GM18519 (cell line): ENCODE results near the gene CFAP54.
"Not testable (repeated sequence)": the region's sequence is repeated elsewhere in the genome, so short reads cannot be mapped to it uniquely, and the experiment has no call there.

Experiments
- ATAC-seq: cut with Tn5 transposase; IDR thresholded peaks from one replicate; pipeline ENCODE4 v1.9.1; 2021; ENCODE audit warnings: mild to moderate bottlenecking, moderate library complexity; ENCODE audit not compliant: unreplicated experiment, low FRiP score

The CFAP54 gene

DNA sequence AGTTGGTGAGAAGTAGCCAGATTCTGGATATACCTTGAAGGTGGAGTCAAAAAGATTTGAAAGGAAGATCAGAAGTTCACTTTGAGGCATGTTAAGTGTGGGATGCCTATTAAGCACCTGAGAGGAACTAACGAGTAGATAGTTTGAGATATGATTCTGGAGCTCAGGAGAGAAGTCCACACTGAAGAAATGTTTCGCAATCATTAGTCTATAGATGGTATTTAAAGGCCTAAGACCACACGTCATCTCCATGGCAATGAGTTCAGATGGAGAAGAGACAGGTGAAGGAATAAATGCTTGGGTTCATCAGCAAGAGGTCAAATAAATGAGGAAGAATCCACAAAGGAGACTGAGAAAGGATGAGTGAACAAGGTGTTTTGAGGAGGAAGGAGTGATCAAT is 224.8 kb downstream of the CFAP54 start:
- ATAC-seq, result no peak

DNA sequence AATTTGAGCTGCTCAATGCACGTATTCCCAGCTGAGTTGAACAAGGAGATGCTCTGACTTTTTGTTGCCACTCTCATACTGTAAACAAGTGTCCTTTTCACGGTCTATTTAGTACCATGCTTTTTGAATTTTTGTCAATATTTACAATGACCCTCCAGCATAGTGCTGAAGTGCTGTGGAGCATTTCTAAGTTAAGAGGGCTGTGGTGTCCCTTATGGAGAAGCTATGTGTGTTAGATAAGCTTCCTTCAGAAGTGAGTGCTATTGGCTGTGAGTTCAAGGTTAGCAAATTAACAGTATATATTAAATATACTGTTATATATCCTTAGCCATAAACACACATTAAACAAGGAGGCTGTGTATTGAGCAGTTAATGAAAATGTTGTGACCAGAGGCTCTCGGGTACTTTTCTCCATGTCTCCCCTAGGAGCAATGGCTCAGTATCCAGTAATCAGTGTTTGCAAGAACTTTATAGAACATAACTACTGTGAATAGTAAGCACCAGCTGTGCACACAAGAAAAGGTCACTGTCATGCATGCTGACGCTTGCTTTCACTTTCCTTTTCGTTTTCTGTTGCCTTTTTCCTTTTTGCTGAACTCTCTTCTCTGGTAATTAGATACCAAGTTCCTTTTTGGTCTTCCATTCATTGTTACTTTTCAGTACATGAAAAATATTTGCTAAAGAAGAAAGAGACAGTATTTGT is 230.4 kb downstream of the CFAP54 start:
- peak; percentile 92 for ATAC-seq

DNA sequence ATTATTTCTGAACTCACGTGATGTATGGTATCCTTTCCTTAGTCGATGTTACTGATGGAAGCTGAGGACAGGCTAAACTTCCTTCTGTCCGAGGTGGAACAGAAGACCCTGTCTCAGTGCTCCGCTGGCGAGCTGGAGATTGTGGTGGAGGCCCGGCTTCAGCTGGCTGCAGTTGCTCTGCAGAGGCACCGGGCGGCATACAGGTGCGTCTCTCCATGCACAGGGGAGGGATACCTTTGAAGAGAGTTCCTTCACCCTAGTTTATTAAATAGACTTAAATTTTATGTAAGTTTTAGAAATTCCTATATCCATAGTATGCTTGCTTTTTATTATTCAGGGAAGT is 231.0 kb downstream of the CFAP54 start:
- peak; percentile 48 for ATAC-seq

DNA sequence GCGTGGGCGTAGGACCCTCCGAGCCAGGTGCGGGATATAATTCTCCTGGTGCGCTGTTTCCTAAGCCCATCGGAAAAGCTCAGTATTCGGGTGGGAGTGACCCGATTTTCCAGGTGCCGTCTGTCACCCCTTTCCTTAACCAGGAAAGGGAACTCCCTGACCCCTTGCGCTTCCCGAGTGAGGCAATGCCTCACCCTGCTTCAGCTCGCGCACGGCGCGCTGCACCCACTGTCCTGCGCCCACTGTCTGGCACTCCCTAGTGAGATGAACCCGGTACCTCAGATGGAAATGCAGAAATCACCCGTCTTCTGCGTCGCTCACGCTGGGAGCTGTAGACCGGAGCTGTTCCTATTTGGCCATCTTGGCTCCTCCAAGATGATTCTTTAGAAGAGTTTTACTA is 240.1 kb downstream of the CFAP54 start:
- ATAC-seq, result not testable (repeated sequence)

DNA sequence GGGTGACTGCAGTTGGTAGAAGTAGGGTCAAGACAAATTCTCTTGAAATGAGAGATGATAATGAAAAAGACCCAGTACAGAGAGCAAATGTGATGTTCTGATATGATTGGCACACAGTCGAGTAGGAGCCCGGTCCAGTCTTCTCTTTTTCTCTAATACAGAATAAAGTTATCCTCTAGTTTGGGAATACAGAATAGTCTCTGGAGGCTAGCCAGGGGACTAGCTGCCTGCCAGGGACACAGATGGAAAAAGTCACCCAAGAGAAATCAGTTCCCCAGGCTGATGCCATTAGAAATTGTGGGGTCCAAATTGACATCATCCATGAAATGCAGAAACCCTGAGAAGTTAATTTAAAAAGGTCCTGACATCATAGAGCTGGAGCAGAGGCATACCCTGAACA is 240.5 kb downstream of the CFAP54 start:
- ATAC-seq, result no peak

DNA sequence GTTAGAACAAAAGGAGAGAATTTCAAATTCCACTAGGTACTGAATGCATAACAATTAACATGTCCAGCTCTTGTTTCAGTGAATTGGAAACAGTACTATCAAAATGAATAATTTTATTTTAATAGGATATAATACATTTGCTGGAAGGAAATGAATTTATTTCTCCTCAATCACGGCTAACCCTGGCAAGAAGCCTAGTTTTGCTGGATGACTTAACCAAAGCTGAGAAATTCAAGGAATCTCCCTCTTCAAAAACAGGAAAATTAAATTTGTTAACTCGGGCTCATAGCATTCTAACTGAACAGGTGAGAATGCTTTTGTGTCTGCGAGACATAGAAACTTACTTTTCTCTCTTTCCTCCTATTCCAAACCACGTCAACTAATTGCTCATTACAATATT is 254.2 kb downstream of the CFAP54 start:
- ATAC-seq, result no peak

DNA sequence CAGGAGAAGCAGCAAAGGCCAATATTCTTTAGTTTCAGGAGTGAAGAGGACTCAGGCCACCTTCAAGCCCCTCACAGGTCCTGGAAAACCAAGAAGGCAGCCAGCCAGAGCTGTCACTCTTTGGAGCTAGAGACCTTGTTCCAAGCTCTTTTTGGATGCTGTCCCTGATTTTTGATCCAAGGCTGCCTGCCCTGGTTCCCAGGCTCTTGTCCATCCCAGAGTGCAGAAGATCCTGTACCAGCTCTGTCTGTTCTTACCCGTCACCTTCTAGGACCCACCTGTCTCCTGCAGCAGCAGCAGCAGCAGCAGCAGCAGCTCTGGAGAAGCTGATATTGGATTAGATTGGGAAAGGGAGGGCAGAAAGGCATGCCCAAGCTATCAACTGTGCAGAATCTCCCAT is 260.6 kb downstream of the CFAP54 start:
- no peak for ATAC-seq

DNA sequence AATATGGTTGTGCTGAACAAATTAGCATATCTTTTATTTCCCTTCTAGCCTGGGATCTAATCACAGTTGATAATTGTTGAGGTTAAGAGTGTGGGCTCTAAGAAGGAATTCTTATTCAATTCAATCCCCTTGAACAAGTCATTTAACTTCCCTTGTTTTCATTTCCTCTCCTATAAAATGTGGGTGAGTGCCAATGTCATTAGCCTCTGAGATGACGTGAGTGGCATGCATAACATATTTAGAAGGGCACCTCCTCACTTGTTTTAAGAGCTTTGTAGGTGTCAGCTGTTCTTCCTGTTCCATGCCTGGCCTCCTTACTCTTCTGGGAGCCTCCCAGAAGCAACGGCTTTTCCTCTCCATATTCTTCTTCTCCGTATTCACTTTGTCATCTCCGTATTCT is 262.2 kb downstream of the CFAP54 start:
- ATAC-seq, result no peak

DNA sequence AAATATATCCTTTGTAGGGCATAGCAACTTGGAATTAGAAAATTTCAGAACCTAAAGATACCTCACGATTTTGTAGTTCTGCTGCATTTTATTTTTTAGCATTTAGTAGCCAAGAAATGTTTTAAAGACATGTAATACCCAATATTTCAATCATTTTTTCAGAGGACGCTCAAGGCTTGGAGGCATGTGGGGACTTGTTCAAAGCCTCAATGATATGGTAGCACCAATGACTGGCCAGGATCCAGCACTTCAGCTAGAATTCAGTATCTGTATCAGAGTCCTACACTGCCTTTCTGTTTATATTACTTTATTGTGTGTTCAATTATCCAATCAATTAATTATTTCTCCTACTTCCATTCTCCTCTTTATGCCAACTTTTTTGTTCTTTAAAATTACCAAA is 262.8 kb downstream of the CFAP54 start:
- ATAC-seq, result no peak

DNA sequence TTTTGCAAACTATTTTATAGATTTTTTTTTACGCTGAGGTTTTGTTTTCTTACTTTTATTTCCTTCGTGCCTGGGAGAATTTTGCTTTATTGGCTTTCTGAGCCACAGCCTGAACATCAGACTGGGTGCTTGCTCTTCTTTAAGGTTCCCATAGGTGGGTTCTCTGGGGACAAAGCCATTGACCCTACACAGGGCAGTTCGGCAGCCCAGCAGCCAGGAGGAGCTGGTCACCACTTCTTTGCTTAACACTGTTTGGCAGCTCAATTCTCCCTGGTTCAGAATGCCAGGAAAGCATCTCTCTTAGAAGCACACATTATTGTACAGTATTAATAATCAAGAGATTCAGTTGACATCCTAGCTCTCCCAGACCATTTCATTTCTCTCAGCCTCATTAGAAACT is 276.9 kb downstream of the CFAP54 start:
- no peak for ATAC-seq

DNA sequence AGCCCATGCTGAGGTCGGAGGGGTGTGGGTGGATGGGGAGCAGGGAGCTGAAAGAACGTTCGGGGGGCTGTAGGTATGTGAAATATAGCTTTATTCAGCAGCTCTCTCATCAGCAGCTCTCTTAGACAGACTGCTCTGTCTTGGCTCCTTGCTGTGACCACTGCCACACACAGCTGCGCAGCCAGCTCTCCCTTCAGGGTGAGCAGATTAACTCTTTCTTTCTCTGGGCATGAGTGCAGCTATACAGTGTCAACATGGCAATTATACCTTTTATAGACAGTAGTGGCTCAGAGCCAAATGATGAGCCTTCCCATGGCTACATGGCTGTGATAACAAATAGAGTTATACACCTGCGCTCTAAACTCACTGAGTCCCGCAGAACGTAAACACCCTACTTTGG is 280.0 kb downstream of the CFAP54 start:
- no peak for ATAC-seq

DNA sequence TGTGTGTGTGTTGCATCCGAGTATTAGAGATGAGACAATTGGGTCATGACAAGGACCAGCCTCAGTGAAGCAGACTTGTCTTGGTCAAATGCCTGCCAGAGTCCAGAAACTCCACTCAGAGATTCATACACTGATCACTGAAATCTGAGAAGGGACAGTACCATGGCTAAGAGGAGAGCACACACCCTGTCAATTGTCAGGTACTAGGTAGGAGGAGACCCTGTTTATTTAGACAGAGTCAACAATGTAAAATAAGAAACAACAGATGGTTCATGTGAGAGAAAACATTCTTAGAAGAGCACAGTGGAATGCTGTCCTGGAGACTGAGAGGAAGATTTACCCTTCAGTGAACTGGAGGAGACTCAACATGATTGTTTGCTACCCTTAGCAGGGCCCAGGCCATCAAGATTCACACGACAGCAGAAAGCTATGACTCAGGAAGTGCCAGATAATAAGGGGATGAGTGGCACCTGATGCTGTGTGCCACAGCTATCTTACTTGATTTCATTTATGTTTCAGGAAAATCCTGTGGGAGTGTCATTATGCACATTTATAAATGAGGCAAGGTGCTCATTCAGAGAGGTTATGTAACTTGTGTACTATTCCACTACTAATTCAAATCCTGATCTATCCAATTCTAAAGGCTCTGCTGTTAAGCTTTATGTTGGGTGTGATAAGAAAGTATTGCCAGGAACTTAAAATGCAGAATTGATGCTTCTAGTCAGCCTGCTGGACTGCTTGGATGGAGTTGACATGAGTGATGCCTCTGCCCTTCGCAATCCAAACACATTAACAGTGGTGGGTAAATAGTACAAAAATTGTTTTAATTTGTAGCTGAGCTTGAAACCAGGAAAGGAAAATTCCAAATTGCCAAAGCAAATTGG is 281.1 kb downstream of the CFAP54 start:
- ATAC-seq, result no peak

DNA sequence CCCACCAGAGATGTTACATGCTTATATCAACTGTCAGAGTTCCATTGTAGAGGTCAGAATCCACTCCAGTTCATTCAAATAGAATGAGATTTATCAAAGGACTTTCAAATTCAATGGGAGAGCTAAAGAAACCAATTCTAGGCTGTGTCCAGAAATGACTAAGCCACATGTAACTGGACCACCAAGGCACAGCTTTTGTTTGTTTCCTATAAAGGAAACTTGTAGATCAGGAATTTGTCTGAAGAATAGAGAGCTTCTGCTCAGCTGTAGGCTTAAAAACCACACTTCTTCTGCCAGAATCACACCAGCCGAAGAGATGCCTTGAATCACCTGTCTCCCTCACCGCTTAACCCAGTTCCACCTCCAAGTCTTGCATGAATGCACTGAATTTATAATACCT is 283.7 kb downstream of the CFAP54 start:
- ATAC-seq, result no peak

DNA sequence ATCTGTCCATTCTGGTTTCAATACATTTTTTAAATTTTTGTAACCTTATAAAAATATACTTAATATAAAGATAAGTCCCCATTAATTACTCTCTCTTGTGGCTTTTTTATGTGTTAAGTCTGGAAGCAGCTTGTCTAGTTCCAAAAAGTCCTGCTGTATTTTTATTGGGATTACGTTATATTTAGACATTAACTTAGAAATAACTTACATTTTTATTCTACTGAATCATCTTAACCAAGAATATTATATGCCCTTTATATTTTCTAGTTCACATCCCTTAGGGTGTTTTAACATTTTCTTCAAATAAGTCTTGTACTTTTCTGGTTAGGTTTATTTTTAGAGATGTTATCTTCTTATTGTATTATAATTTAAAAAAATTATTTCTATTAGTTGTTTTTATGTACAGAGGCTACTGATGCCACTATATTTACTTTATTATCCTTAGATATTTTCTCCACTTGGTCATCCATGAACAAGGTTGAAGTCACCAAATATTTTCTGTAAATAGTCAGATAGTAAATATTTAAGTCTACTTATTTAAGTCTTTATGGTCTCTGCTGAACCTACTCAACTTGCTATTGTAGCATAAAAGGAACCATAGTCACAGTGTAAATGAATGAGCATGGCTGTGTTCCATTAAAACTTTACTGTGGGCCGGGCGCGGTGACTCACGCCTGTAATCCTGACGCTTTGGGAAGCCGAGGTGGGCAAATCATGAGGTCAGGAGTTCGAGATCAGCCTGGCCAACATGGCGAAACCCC is 285.3 kb downstream of the CFAP54 start:
- no peak for ATAC-seq

DNA sequence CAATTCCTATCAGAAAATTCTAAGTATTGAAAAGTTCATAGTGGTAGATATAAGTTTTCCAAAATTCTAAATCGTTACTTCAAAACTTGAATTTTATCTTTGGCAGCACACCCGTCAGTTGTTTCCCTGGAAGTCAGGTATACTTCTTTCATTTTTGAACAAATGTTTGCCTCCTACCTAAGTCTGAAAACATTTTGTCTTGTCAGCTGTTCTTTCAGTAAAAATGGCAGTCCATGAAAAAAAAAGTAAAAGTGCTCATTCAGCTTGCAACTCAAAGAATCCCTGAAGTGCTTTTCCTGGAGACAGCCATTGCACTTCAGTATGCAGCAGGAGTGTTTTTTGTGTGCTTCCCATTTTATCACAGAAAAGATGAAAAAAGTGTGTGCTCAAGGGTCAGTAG is 287.5 kb downstream of the CFAP54 start:
- ATAC-seq, result no peak

DNA sequence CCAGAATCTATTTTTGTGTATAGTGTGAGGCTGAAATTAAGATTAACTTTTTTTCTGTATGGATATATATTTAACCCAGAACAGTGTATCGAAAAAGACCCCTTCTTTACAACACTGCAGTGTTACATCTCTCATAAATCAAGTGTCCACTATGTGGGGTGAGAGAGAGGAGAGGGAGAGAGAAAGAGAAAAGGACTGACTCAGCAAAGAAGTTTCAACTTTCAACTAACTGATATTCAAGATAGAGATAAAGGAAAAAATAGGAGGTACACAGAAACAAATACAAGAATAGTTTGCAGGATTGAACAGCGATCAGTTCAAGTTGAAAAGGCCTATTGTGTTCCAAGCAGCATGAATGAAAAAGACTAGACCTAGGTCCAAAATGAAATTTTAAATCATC is 291.0 kb downstream of the CFAP54 start:
- no peak for ATAC-seq

DNA sequence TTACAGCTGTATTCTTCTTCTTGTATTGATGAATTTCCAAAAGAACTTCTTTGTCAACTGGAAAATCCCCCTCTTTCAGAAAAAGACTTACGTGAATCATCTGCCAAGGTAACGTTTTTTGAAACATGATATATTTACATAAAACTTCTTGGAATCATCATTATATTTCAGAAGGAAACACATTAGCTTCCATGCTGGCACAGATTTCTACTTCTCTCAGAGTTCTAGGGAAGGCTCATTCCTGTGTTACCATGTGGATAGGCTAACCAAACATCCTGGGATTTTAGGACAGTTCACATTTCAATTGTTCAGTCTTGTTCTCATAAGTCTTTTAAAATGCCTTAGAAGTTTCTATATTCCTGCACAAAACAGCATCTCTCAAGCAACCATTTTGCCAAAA is 297.4 kb downstream of the CFAP54 start:
- no peak for ATAC-seq

DNA sequence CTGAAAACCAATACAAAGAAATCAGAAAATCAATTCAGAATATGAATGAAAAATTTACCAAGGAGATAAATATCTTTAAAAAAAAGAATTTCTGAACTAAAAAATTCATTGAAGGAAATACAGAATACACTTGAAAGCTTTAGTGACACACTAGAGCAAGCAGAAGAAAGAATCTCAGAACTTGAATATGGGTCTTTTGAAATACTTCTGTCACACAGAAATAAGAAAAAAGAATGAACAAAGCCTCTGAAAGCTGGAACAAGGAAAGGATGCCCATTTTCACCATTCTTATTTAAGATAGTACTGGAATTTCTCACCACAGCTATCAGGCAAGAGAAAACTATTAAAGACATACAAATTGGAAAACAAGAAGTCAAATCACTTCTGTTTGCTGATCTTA is 314.6 kb downstream of the CFAP54 start:
- no peak for ATAC-seq

DNA sequence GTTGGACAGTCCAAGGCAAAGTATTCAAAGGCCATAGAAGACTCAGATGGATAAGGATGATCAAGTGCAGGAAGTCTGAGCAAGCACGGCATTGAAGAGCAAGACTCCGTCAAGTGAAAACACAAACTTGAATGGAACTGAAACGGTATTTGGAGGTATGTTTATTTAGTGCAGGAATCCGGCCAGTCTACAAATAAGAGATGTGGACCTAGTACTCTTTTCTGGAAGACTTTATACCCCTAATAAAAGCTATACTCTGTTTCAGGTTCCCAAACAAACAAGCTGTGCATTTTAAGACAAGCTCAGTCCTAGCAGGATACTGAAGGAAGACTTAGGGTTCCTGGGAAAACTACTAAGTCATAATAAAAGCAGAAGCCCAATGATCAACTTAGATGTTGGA is 316.9 kb downstream of the CFAP54 start:
- ATAC-seq, result no peak

DNA sequence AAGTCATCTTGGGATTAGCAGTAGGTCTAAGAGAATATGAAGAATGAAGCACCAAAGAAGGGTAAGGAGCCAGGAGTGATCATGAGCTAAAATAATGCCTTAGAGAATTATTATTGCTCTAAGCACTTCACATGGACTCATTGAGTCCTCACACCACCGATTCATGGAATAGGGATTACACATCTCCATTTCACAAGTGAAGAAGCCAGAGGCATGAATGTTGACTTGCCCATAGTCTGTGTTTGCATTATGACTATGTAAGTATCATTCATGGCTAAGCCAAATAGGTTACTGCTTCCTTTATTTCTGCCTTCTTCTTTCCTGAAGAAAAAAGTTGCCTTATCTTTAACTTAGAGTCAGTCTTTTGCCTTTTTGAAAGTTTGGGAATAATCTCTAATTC is 318.4 kb downstream of the CFAP54 start:
- no peak for ATAC-seq

DNA sequence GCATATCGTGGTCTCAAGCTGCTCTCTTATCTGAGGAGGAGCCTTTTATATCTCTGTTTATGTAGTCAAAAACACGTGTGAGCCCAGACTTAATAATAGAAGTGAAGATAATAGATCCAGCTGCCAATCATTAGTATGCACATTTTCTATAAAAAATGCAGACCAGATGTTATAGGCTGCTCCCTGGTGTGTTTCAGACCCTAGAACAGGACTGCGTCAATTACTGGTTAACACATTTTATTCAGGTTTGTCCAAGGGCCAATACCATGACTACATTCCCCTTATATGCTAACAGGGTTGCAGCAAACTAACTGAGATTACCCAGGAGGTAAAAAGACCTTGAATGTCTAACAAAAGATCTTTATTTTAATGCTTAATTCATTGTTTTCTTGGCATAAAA is 319.2 kb downstream of the CFAP54 start:
- no peak for ATAC-seq
